HCT116 (cell line): ENCODE measurements around the gene ORC5. TPM values are rescaled to one million over a fixed set of nuclear protein-coding genes. Genes with fewer than 3 reads are reported as not detected.

Source experiments
- ATAC-seq: fragments of 200-7000 bp; cut with Tn5 transposase; 2 replicates; pipeline ENCODE4 v1.9.1; 2020; ENCODE audit warnings: mild to moderate bottlenecking, moderate library complexity
- BruUV-seq: library from RNA; stranded (reverse); fragments of 400-500 nt; replicated peaks from 2 replicates; lab custom pipeline; 2021; lab: Mats Ljungman, UMichigan
- CTCF ChIA-PET: fragments of 300-600 bp; sonication (Branson Sonifier 250); formaldehyde crosslinking; loops from one replicate; lab custom pipeline; 2021; ENCODE audit warnings: antibody characterized with exemption; lab: Charles Lee
- POLR2A ChIA-PET: fragments of 300-600, 350-600 bp; sonication (Branson Sonifier 250); formaldehyde crosslinking; loops from one replicate; lab custom pipeline; 2021; ENCODE audit warnings: antibody characterized with exemption; lab: Charles Lee
- RAD21 ChIA-PET, 2 experiments: fragments of 300-600 bp; sonication (Branson Sonifier 250); formaldehyde crosslinking; loops; one replicate each; lab custom pipeline; 2023; ENCODE audit warnings: low total read pairs in 2 of 2; ENCODE audit not compliant: uncharacterized antibody in 2 of 2, unreplicated experiment in 2 of 2, low non-redundant PET in 1 of 2; lab: Charles Lee
- DNase-seq: peaks from one replicate; pipeline ENCODE4 v3.0.0-alpha.2; 2010; ENCODE audit warnings: low read depth, low spot score
- H2AFZ ChIP-seq: fragments of 200-600 bp; shearing (Covaris generic), sonication (generic); 2 replicates; pipeline ENCODE4 v1.6.1; 2017; ENCODE audit warnings: low read depth, mixed run types, mixed read lengths, antibody characterized with exemption, low read length; ENCODE audit not compliant: poor library complexity, severe bottlenecking
- H3K27ac ChIP-seq: 2 replicates; pipeline ENCODE4 v1.5.1; 2012; ENCODE audit warnings: low read depth, low read length
- H3K27me3 ChIP-seq: fragments of 200-600 bp; sonication (generic); 2 replicates; pipeline ENCODE4 v1.6.1; 2016; ENCODE audit warnings: mixed run types, low read length, mixed read lengths; ENCODE audit not compliant: insufficient read depth
- H3K36me3 ChIP-seq, 2 experiments: fragments of 200-500 bp in 1 of 2; fragments of 200-600 bp in 1 of 2; sonication (Bioruptor generic) in 1 of 2; sonication (generic) in 1 of 2; 2 replicates each; pipeline versions ENCODE4 v1.5.1 to v1.6.1; 2014 to 2016; ENCODE audit warnings: low read length in 2 of 2, inconsistent platforms in 1 of 2, mixed read lengths in 1 of 2, mixed run types in 1 of 2; ENCODE audit not compliant: insufficient read depth in 2 of 2, control insufficient read depth in 1 of 2
- H3K4me1 ChIP-seq, 2 experiments: fragments of 200-600 bp in 1 of 2; sonication (generic) in 1 of 2; 2 replicates each; pipeline versions ENCODE4 v1.5.1 to v1.6.1; 2012 to 2017; ENCODE audit warnings: low read length in 2 of 2, inconsistent platforms in 1 of 2, mild to moderate bottlenecking in 1 of 2, mixed read lengths in 1 of 2, mixed run types in 1 of 2, moderate library complexity in 1 of 2; ENCODE audit not compliant: insufficient read depth in 2 of 2, control insufficient read depth in 1 of 2
- H3K4me2 ChIP-seq: fragments of 200-600 bp; sonication (generic); 2 replicates; pipeline ENCODE4 v1.6.1; 2017; ENCODE audit warnings: mixed run types, low read length, mixed read lengths
- H3K4me3 ChIP-seq, 2 experiments: fragments of 200-600 bp in 1 of 2; sonication (generic) in 1 of 2; replicated peaks in 1 of 2; 2 replicates each; pipeline ENCODE4 v1.5.1; 2011 to 2016; ENCODE audit warnings: low read length in 2 of 2, control low read depth in 1 of 2, low read depth in 1 of 2, mild to moderate bottlenecking in 1 of 2, mixed read lengths in 1 of 2, mixed run types in 1 of 2
- H3K79me2 ChIP-seq: fragments of 200-600 bp; sonication (generic); 2 replicates; pipeline ENCODE4 v1.6.1; 2017; ENCODE audit warnings: mild to moderate bottlenecking, mixed run types, low read length, moderate library complexity, mixed read lengths; ENCODE audit not compliant: insufficient read depth
- H3K9ac ChIP-seq: fragments of 200-600 bp; sonication (generic); 2 replicates; pipeline ENCODE4 v1.6.1; 2016; ENCODE audit warnings: low read length, mixed read lengths
- H3K9me2 ChIP-seq: fragments of 200-600 bp; sonication (generic), shearing (Covaris generic); 2 replicates; pipeline ENCODE4 v1.6.1; 2017; ENCODE audit warnings: mixed run types, mild to moderate bottlenecking, moderate library complexity; ENCODE audit not compliant: insufficient read depth
- H3K9me3 ChIP-seq, 2 experiments: fragments of 200-500 bp in 1 of 2; fragments of 200-600 bp in 1 of 2; sonication (Bioruptor generic) in 1 of 2; sonication (generic) in 1 of 2; 2 replicates each; pipeline ENCODE4 v1.6.1; 2014 to 2017; ENCODE audit warnings: low read length in 2 of 2, mixed read lengths in 2 of 2, inconsistent platforms in 1 of 2, low read depth in 1 of 2, mild to moderate bottlenecking in 1 of 2, mixed run types in 1 of 2, moderate library complexity in 1 of 2; ENCODE audit not compliant: control insufficient read depth in 1 of 2, insufficient read depth in 1 of 2
- H4K20me1 ChIP-seq: fragments of 200-600 bp; sonication (generic), shearing (Covaris generic); 2 replicates; pipeline ENCODE4 v1.6.1; 2017; ENCODE audit warnings: mixed run types, mild to moderate bottlenecking, moderate library complexity; ENCODE audit not compliant: insufficient read depth
- CBX3 ChIP-seq: IDR thresholded peaks from 2 replicates; pipeline ENCODE4 v1.6.1; 2012; ENCODE audit warnings: low read depth
- CEBPB ChIP-seq: IDR thresholded peaks from 2 replicates; pipeline ENCODE4 v1.6.1; 2012; ENCODE audit warnings: low read depth
- EGR1 ChIP-seq: IDR thresholded peaks from 2 replicates; pipeline ENCODE4 v1.6.1; 2012; ENCODE audit warnings: low read depth
- ELF1 ChIP-seq: IDR thresholded peaks from 2 replicates; pipeline ENCODE4 v1.6.1; 2012; ENCODE audit warnings: low read depth, borderline replicate concordance
- EZH2 ChIP-seq: fragments of 200-600 bp; sonication (generic); IDR thresholded peaks from 2 replicates; pipeline ENCODE4 v1.6.1; 2017; ENCODE audit warnings: antibody characterized with exemption, mixed run types
- EZH2phosphoT487 ChIP-seq: fragments of 200-600 bp; IDR thresholded peaks from 2 replicates; pipeline ENCODE4 v1.6.1; 2018; ENCODE audit warnings: antibody characterized with exemption, borderline replicate concordance
- FOSL1 ChIP-seq: IDR thresholded peaks from 2 replicates; pipeline ENCODE4 v1.6.1; 2012; ENCODE audit warnings: low read depth
- POLR2A ChIP-seq: IDR thresholded peaks from 2 replicates; pipeline ENCODE4 v1.7.0; 2011; ENCODE audit warnings: borderline replicate concordance; ENCODE audit not compliant: insufficient read depth, insufficient read length; ENCODE audit errors: extremely low read depth
- POLR2AphosphoS5 ChIP-seq: IDR thresholded peaks from 2 replicates; pipeline ENCODE4 v1.6.1; 2011; ENCODE audit warnings: mild to moderate bottlenecking, low read depth, low read length, moderate library complexity
- RAD21 ChIP-seq: IDR thresholded peaks from 2 replicates; pipeline ENCODE4 v1.6.1; 2012; ENCODE audit warnings: low read depth, mild to moderate bottlenecking
- SIN3A ChIP-seq: IDR thresholded peaks from 2 replicates; pipeline ENCODE4 v1.6.1; 2012; ENCODE audit warnings: low read depth
- SRF ChIP-seq: IDR thresholded peaks from 2 replicates; pipeline ENCODE4 v1.6.1; 2012; ENCODE audit warnings: low read depth
- TCF7L2 ChIP-seq: IDR thresholded peaks from 2 replicates; pipeline ENCODE4 v1.7.0; 2011; ENCODE audit warnings: borderline replicate concordance, inconsistent platforms; ENCODE audit not compliant: insufficient read depth, insufficient read length; ENCODE audit errors: extremely low read depth
- YY1 ChIP-seq: IDR thresholded peaks from 2 replicates; pipeline ENCODE4 v1.6.1; 2011; ENCODE audit warnings: low read length, low read depth, moderate library complexity, mild to moderate bottlenecking; ENCODE audit not compliant: insufficient replicate concordance; ENCODE audit errors: extremely low read depth
- intact Hi-C: fragments of 100-400 bp; cut with micrococcal nuclease; formaldehyde crosslinking; loops from 2 replicates; pipeline ENCODE4 v1.10.0; 2022
- total RNA-seq: library from RNA; stranded (reverse); gene quantifications from one replicate; pipeline ENCODE4 v1.2.1, GENCODE V29; 2021; ENCODE audit not compliant: unreplicated experiment
- TF ChIP-seq, protein P1 (sequence below): IDR thresholded peaks from 2 replicates; pipeline ENCODE4 v1.6.1; 2011; ENCODE audit warnings: mild to moderate bottlenecking, low read length, moderate library complexity; ENCODE audit not compliant: insufficient replicate concordance; ENCODE audit errors: extremely low read depth
- TF ChIP-seq, protein P2 (sequence below), 3 experiments: fragments of 200-600 bp in 1 of 3; sonication (generic) in 1 of 3; IDR thresholded peaks in 2 of 3; conservative IDR thresholded peaks in 1 of 3; 2 replicates each; pipeline ENCODE4 v1.5.1; 2012 to 2017; ENCODE audit warnings: low read depth in 2 of 3, low read length in 2 of 3, antibody characterized with exemption in 1 of 3, borderline replicate concordance in 1 of 3, control low read depth in 1 of 3, mild to moderate bottlenecking in 1 of 3, mixed read lengths in 1 of 3, mixed run types in 1 of 3, moderate library complexity in 1 of 3; ENCODE audit not compliant: insufficient read depth in 1 of 3
- TF ChIP-seq, protein P3 (sequence below): IDR thresholded peaks from 2 replicates; pipeline ENCODE4 v1.6.1; 2012

The ORC5 gene
- total RNA-seq, 1 experiment from 2014 or later = 30.2 TPM

DNA sequence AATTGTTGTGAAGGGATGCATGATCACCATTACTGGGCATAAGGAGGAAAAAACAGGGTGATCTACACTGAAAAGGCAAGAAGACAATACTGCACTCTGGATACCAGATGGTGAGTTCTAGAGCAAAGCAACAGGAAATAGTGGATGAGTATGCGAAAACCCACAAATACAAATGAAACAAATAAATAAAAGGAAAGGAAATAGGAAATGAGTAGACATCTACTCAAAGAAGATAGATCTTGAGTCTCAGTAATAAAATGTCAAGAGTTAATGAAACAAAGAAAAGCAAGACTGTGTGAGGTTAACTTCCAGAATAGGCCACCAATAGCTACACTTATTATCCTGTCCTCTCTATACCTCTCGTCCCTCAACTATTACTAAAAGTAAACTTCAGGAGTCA is 11.7 kb downstream of the ORC5 start:
- peaks cover 36 to 61% of the 10 kb centered on the region in 2 experiments for H3K36me3 ChIP-seq
- ChIA-PET POLR2A (no interaction called here), CTCF (no interaction called here), RAD21 (no interaction called here)
- no peak overlapping the region for H3K4me2 ChIP-seq
- H4K20me1 ChIP-seq = 0 out of 2 replicates have a peak, but pooled peaks cover 3% of the 10 kb centered on the region
- intact Hi-C loops = no loop called here
- H3K9ac ChIP-seq = no peak overlapping the region
- TF ChIP-seq SIN3A = no peak
- H3K4me3 ChIP-seq = no peak overlapping the region
- no peaks in the 10 kb centered on the region for H3K4me1 ChIP-seq
- BruUV-seq = no TSS peak
- no peaks in the 10 kb centered on the region for H3K27me3 ChIP-seq
- no peak for DNase-seq
- H3K27ac ChIP-seq = no peak overlapping the region
- H2AFZ ChIP-seq = no peak overlapping the region
- H3K79me2 ChIP-seq = peaks cover 41% of the 10 kb centered on the region
- no peak for ATAC-seq
- H3K9me2 ChIP-seq = no peaks in the 10 kb centered on the region
- H3K9me3 ChIP-seq = no peaks in the 10 kb centered on the region

DNA sequence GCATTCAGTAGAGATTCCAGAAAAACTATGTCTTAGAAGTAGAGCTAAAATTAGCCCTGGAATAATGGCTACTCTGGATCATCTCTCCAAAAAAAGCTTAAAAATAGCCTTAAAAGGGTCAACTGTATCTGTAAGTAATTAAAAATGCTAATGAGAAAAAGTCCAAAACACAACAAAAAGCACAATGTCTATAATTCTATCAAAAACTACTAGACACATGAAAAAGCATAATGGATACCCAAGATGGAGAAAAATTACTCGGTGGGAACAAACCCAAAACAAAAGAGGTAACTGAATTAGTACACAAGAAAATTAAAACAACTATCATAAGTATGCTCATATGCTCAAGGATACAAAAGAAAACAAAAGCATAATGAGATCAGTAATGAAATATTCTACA is 15.4 kb downstream of the ORC5 start:
- no peak for DNase-seq
- H3K4me2 ChIP-seq = no peak overlapping the region
- no peak overlapping the region for H3K27ac ChIP-seq
- no peak overlapping the region for H3K4me3 ChIP-seq
- BruUV-seq = no TSS peak
- H4K20me1 ChIP-seq = 0 out of 2 replicates have a peak, but pooled peaks cover 3% of the 10 kb centered on the region
- POLR2A ChIA-PET = no interaction called here
- no peak overlapping the region for H2AFZ ChIP-seq
- H3K9ac ChIP-seq = no peak overlapping the region
- peaks cover 13 to 50% of the 10 kb centered on the region in 2 experiments for H3K36me3 ChIP-seq
- H3K79me2 ChIP-seq = peaks cover 45% of the 10 kb centered on the region
- H3K4me1 ChIP-seq = no peaks in the 10 kb centered on the region
- CTCF ChIA-PET = no interaction called here
- intact Hi-C loops = no loop called here
- H3K27me3 ChIP-seq = no peaks in the 10 kb centered on the region
- RAD21 ChIA-PET = no interaction called here
- no peak for ATAC-seq
- no peaks in the 10 kb centered on the region for H3K9me3 ChIP-seq
- no peaks in the 10 kb centered on the region for H3K9me2 ChIP-seq
- TF ChIP-seq, protein P1, sequence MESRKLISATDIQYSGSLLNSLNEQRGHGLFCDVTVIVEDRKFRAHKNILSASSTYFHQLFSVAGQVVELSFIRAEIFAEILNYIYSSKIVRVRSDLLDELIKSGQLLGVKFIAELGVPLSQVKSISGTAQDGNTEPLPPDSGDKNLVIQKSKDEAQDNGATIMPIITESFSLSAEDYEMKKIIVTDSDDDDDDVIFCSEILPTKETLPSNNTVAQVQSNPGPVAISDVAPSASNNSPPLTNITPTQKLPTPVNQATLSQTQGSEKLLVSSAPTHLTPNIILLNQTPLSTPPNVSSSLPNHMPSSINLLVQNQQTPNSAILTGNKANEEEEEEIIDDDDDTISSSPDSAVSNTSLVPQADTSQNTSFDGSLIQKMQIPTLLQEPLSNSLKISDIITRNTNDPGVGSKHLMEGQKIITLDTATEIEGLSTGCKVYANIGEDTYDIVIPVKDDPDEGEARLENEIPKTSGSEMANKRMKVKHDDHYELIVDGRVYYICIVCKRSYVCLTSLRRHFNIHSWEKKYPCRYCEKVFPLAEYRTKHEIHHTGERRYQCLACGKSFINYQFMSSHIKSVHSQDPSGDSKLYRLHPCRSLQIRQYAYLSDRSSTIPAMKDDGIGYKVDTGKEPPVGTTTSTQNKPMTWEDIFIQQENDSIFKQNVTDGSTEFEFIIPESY = no peak
- no peak for TF ChIP-seq POLR2AphosphoS5
- TF ChIP-seq EZH2 = no peak
- TF ChIP-seq POLR2A = no peak
- TF ChIP-seq YY1 = no peak
- no peak for TF ChIP-seq RAD21
- no peak for TF ChIP-seq EGR1
- TF ChIP-seq, protein P2, sequence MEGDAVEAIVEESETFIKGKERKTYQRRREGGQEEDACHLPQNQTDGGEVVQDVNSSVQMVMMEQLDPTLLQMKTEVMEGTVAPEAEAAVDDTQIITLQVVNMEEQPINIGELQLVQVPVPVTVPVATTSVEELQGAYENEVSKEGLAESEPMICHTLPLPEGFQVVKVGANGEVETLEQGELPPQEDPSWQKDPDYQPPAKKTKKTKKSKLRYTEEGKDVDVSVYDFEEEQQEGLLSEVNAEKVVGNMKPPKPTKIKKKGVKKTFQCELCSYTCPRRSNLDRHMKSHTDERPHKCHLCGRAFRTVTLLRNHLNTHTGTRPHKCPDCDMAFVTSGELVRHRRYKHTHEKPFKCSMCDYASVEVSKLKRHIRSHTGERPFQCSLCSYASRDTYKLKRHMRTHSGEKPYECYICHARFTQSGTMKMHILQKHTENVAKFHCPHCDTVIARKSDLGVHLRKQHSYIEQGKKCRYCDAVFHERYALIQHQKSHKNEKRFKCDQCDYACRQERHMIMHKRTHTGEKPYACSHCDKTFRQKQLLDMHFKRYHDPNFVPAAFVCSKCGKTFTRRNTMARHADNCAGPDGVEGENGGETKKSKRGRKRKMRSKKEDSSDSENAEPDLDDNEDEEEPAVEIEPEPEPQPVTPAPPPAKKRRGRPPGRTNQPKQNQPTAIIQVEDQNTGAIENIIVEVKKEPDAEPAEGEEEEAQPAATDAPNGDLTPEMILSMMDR (IDR thresholded peaks at IDR 0.05 in 2 of 3, conservative IDR thresholded peaks at IDR 0.05 in 1 of 3; ENCODE audit: borderline replicate concordance in 1 of 3, insufficient read depth in 1 of 3, low read depth in 2 of 3, low read length in 2 of 3) = no peak
- TF ChIP-seq CBX3 = no peak
- no peak for TF ChIP-seq SRF
- TF ChIP-seq FOSL1 = no peak
- no peak for TF ChIP-seq EZH2phosphoT487
- no peak for TF ChIP-seq ELF1
- TF ChIP-seq TCF7L2 = no peak
- no peak for TF ChIP-seq CEBPB
- TF ChIP-seq, protein P3, sequence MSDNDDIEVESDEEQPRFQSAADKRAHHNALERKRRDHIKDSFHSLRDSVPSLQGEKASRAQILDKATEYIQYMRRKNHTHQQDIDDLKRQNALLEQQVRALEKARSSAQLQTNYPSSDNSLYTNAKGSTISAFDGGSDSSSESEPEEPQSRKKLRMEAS = no peak
- no peak for TF ChIP-seq SIN3A
